ENCODE data around the gene IL4R.
"Not testable (repeated sequence)": the region's sequence is repeated elsewhere in the genome, so short reads cannot be mapped to it uniquely, and the experiment has no call there.

Gene IL4R

DNA sequence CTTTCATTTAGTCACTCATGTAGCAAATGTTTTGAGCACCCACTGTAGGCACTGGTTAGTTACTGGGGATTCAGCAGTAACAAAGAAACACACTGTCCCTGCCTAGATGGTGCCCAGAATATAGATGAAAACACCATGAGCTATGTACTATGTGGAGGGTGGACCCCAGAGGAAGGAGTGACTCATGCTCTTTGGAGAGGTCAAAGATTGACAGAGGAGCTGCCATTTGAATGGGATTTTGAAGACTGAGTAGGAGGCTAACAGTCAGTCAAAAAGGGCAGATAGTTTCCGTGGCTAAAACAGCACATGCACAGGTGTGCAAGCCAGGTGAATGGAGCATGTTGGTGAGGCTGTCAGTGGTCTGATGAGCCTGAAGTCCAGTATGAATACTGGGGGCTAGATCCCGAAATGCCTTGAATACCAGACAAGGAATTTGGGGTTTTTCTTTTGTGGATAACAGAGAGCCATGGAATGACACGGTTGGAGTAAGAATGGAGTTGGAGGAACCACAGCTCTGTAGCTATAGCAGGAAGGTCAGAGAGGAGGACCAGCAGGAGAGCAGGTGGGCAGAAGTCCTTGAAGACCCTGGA is 94.3 kb downstream of the IL4R start:
- DNase-seq = no peak

DNA sequence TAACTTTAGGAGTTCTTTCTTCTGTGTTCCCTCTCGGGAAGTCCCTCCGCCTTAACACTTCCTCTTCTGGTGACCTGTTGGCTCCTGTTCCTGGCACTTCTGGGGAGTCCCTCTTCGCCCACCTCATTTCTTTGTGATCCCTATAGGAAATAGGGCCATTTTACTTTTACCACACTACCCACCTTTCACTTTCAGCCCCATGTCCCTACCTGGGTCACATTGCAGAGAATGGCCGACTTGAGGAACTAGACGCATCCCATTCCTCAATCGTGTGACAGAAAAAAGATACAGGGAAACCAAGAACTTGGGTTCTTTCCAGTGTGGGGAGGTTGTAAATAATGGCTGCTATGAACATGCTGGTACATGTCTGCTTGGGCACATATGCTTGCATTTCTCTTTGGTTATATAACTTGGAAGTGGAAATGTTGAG is 94.8 kb downstream of the IL4R start:
- DNase-seq = no peak

DNA sequence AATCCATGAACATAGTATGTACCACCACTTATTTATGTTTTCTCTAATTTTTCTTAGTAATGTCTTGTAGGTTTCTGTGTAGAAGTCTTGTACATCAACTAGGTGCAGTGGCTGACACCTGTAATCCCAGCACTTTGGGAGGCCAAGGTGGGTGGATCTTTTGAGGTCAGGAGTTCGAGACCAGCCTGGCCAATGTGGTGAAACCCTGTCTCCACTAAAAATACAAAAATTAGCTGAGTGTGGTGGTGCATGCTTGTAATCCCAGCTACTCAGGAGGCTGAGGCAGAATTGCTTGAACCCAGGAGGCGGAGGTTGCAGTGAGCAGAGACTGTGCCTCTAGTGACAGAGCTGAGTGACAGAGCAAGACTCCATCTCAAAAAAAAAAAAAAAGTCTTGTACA is 96.2 kb downstream of the IL4R start:
- DNase-seq = not testable (repeated sequence)

DNA sequence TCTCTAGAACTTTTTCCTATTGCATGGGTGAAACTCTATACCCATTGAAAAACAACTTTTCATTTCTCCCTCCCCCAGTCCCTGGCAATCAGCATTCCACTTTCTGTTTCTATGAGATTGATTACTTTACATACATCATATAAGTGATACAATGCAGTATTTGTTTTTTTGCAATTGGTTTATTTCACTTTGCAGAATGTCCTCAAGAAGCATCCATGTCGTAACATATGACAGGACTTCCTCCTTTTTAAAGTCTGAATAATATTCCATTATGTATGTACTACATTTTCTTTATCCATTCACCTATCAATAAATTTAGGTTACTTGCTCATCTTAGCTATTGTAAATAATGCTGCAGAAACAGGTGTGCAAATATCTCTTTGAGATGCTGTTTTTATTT is 97.0 kb downstream of the IL4R start:
- DNase-seq = no peak

DNA sequence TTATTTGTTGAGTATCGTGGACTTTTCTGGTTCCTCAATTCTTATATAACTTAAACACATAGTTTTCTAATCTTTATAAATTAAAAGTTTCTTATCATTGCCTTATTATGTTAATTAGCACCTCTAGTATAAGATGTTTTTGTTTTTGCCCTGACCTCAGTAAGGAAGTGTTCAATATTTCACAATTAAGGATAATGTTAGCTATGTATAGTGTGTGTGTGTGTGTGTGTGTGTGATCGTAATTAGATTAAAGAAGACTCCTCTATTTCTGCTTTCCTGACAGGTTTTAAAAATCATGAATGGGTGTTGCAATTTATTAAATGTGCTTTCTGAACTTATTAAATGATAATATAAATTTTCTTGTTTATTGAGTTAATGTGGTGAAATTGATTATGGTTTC is 100.2 kb downstream of the IL4R start:
- DNase-seq = no peak
